Tibial artery (tissue), 4 donors: Measurements from ENCODE around the gene PDE2A.

Source experiments
- DNase-seq, 2 donors: peaks; one replicate each; pipeline ENCODE4 v3.0.0-alpha.2; 2019
- H3K27ac ChIP-seq, 2 donors: fragments of 200-600 bp; sonication (generic) in 1 of 2; 1 replicate in 1 of 2; 2 replicates in 1 of 2; pipeline ENCODE4 v1.5.1; 2018 to 2019; ENCODE audit warnings: mild to moderate bottlenecking in 1 of 2
- H3K27me3 ChIP-seq, 2 donors: fragments of 200-600 bp; sonication (generic) in 1 of 2; one replicate each; pipeline versions ENCODE4 v1.5.1 to v1.6.0; 2016 to 2019
- H3K36me3 ChIP-seq, 3 donors: fragments of 200-600 bp; sonication (generic) in 2 of 3; one replicate each; pipeline ENCODE4 v1.5.1; 2016 to 2019; ENCODE audit warnings: mild to moderate bottlenecking in 2 of 3
- H3K4me1 ChIP-seq, 4 donors: fragments of 200-600 bp; sonication (generic) in 2 of 4; 1 replicate in 3 of 4; 2 replicates in 1 of 4; pipeline ENCODE4 v1.5.1; 2016 to 2019
- H3K4me3 ChIP-seq, 2 donors: fragments of 200-600 bp; sonication (generic) in 1 of 2; 1 replicate in 1 of 2; 2 replicates in 1 of 2; pipeline ENCODE4 v1.5.1; 2018 to 2019; ENCODE audit warnings: mild to moderate bottlenecking in 2 of 2
- H3K9me3 ChIP-seq, 3 donors: fragments of 200-600 bp; sonication (generic) in 1 of 3; one replicate each; pipeline ENCODE4 v1.5.1; 2016 to 2019
- intact Hi-C: fragments of 100-400 bp; cut with DNase I; formaldehyde crosslinking; loops from one replicate; pipeline ENCODE4 v1.15.0; 2023; ENCODE audit warnings: low total_unique reads
- TF ChIP-seq, protein P1 (sequence below), 2 experiments: fragments of 200-600 bp in 1 of 2; fragments of 450-650 bp in 1 of 2; IDR thresholded peaks; one replicate each; pipeline ENCODE4 v1.5.1; 2017 to 2019; ENCODE audit warnings: antibody characterized with exemption in 2 of 2, mild to moderate bottlenecking in 1 of 2, moderate library complexity in 1 of 2

PDE2A gene

DNA sequence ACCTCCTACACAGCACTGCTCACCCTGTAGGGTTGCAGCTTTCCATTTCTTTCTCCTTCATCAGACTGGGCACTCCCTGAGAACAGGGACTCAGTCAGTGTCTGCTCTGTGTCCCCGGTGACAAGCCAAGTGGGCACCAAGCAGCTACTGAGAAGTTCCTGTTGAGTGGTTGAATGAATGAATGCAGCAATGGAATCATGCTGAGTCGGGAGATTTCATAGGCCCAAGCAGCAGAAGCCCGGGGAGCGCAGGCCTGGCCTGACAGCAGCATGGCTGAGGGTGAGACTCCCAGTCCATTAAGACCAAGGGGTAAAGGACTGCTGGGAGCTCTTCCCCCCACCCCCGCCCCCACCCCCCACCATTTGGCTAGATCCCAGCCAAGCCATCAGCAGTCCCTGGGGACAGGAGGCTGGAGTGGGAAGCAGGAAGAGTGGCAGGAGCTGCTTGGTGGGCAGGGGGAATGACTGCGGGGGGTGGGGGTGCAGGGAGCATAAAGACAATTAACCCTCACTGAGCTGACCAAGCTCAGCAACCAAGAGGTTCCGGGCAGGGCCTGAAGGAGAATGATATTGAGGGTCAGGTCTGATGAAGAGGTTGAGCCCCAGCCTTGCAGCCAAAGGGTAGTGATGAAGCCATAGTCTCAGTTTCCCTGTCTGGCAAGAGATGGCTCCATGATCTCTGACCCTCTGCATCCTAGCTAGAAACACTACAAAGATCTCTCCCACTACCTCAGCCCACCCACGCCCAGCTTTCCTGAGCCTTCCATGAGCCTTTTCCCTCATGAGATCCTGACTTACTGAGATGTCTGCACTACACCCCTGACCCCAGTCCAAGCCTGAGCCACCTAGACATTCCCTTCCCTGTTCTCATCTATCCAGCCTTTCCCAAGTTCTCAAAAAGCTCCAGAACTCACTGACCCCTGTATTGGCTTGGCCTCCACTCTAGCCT, 2.8 kb downstream of the PDE2A start:
- H3K9me3 ChIP-seq: peaks cover 0 to 10% (median 9%) of the 10 kb centered on the region in 3 donors
- TF ChIP-seq, protein P1, sequence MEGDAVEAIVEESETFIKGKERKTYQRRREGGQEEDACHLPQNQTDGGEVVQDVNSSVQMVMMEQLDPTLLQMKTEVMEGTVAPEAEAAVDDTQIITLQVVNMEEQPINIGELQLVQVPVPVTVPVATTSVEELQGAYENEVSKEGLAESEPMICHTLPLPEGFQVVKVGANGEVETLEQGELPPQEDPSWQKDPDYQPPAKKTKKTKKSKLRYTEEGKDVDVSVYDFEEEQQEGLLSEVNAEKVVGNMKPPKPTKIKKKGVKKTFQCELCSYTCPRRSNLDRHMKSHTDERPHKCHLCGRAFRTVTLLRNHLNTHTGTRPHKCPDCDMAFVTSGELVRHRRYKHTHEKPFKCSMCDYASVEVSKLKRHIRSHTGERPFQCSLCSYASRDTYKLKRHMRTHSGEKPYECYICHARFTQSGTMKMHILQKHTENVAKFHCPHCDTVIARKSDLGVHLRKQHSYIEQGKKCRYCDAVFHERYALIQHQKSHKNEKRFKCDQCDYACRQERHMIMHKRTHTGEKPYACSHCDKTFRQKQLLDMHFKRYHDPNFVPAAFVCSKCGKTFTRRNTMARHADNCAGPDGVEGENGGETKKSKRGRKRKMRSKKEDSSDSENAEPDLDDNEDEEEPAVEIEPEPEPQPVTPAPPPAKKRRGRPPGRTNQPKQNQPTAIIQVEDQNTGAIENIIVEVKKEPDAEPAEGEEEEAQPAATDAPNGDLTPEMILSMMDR (IDR thresholded peaks at IDR 0.05): no peak
- DNase-seq: no peak
- H3K27me3 ChIP-seq: peaks cover 0 to 84% of the 10 kb centered on the region in 2 donors
- no peak overlapping the region for H3K4me3 ChIP-seq
- H3K4me1 ChIP-seq: no peaks in the 10 kb centered on the region
- H3K27ac ChIP-seq: no peak overlapping the region
- H3K36me3 ChIP-seq: no peaks in the 10 kb centered on the region
- intact Hi-C loops: no loop called here

- peaks cover 0 to 76% of the 10 kb centered on the region in 2 donors for H3K27me3 ChIP-seq
- no peak for DNase-seq
- no peaks in the 10 kb centered on the region for H3K36me3 ChIP-seq
- no peak overlapping the region for H3K4me3 ChIP-seq
- intact Hi-C loops: no loop called here
- no peaks in the 10 kb centered on the region for H3K4me1 ChIP-seq
- TF ChIP-seq, protein P1 (IDR thresholded peaks at IDR 0.05): no peak
- peaks cover 0 to 10% (median 9%) of the 10 kb centered on the region in 3 donors for H3K9me3 ChIP-seq
- no peak overlapping the region for H3K27ac ChIP-seq
Measured at GRCh38 chr11:72670041-72670440, 4.2 kb downstream of the PDE2A start.

GRCh38 chr11:72669527-72669926, 4.7 kb downstream of the PDE2A start:
- Histone ChIP-seq H3K4me1 (no peaks in the 10 kb centered on the region), H3K4me3 (no peak overlapping the region), H3K27me3 (peaks cover 0 to 76% of the 10 kb centered on the region in 2 donors), H3K27ac (no peak overlapping the region), H3K9me3 (peaks cover 0 to 10% (median 9%) of the 10 kb centered on the region in 3 donors), H3K36me3 (no peaks in the 10 kb centered on the region)
- TF ChIP-seq, protein P1 (IDR thresholded peaks at IDR 0.05): no peak
- intact Hi-C loops: no loop called here
- no peak for DNase-seq

- Histone ChIP-seq H3K27me3 (peaks cover 0 to 74% of the 10 kb centered on the region in 2 donors), H3K4me3 (no peak overlapping the region), H3K9me3 (peaks cover 0 to 10% (median 9%) of the 10 kb centered on the region in 3 donors), H3K36me3 (no peaks in the 10 kb centered on the region), H3K4me1 (no peaks in the 10 kb centered on the region), H3K27ac (no peak overlapping the region)
- intact Hi-C loops: no loop called here
- TF ChIP-seq, protein P1 (IDR thresholded peaks at IDR 0.05): no peak
- no peak for DNase-seq
Measured at GRCh38 chr11:72668629-72669347, 5.4 kb downstream of the PDE2A start.

DNA sequence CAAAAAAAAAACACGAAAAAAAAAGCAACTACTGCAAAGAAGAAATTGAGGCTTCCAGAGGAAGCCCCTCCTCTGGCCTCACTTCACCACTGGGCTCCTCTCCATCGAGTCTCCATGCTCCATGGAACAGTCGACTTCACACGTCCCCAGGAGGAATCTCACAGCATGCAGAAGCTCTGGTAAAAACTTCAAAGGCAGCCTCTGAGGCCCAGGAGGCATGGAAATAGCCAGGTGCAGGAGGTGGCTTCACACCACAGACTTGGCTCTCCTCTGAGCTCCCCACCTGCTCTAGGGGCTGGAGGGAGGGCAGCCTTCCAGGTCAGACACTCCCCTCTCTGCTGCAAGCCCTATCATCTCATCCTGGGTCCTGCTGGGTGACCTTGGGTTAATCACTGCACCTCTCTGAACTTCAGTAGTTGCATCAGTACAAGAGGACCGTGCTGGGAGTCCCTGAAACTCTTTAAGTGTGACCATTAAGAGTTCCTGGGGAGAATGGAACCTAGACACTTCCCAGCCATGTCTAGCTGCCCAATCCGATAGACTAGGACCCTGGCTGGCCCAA, 8.2 kb downstream of the PDE2A start:
- intact Hi-C loops: no loop called here
- no peak for DNase-seq
- H3K4me3 ChIP-seq: no peak overlapping the region
- no peak overlapping the region for H3K27ac ChIP-seq
- TF ChIP-seq, protein P1 (IDR thresholded peaks at IDR 0.05): no peak
- H3K9me3 ChIP-seq: peaks cover 0 to 10% (median 9%) of the 10 kb centered on the region in 3 donors
- no peaks in the 10 kb centered on the region for H3K36me3 ChIP-seq
- peaks cover 0 to 60% of the 10 kb centered on the region in 2 donors for H3K27me3 ChIP-seq
- H3K4me1 ChIP-seq: no peaks in the 10 kb centered on the region
